AG09319 (cell line): ENCODE results near the gene ATAD3B.
A peak's percentile ranks its signal among the peaks of the same experiment; 100 is the strongest.

Experiments used
- DNase-seq: peaks from one replicate; pipeline ENCODE4 v3.0.0-alpha.2; 2010; ENCODE audit warnings: low read depth; ENCODE audit errors: extremely low read depth
- CTCF ChIP-seq: IDR thresholded peaks from 2 replicates; pipeline ENCODE4 v1.5.1; 2011; ENCODE audit warnings: low read depth, mild to moderate bottlenecking, inconsistent platforms, low read length, moderate library complexity

ATAD3B gene

GRCh38 chr1:1434131-1434823, 37.3 kb upstream of the ATAD3B start:
- no peak for TF ChIP-seq CTCF
- no peak for DNase-seq

DNA sequence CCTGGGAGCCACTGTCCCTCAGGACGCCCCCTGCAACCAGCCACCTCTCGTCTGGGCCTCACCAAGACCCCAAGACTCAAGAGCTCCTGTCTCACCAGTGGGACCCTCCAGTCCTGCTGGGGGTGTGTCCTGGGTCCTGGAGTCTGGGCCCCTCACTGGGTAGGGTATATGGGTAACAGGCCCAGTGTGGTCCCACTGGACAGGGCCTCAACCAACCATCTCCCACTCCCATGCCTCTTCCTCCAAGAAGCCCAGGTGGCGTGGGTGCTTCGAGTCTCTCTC, 36.8 kb upstream of the ATAD3B start:
- DNase-seq, result no peak

GRCh38 chr1:1435106-1435903, 36.3 kb upstream of the ATAD3B start, which contains the start of gene VWA1:
Gene VWA1 (plus strand): TSS chr1:1435690. CDS start chr1:1435749, 59 bp downstream.
- DNase-seq, result peak; percentile 15
- no peak for TF ChIP-seq CTCF

More for the DNA sequence above, 36.8 kb upstream of the ATAD3B start:
- no peak for TF ChIP-seq CTCF

- no peak for TF ChIP-seq CTCF
- DNase-seq, result no peak
These were observed 35.5 kb upstream of the ATAD3B start for GRCh38 chr1:1435911-1436629.

DNA sequence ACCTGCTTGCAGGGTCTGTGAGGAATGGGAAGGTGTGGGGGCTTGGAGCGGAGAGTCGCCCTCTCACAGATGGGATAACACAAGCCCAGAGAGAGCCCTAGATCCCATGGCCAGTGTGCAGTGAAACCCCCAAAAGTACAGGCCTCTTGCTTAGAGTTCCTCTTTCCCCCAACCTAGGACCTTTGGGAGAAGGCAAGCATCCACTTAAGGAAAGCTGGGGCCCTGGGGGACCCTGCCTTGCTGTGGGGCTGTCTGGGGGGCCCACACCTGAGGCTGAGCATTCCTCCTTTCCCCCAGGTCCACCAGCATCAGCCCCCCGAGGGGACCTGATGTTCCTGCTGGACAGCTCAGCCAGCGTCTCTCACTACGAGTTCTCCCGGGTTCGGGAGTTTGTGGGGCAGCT, 34.9 kb upstream of the ATAD3B start:
- no peak for DNase-seq
- TF ChIP-seq CTCF, result no peak

DNA sequence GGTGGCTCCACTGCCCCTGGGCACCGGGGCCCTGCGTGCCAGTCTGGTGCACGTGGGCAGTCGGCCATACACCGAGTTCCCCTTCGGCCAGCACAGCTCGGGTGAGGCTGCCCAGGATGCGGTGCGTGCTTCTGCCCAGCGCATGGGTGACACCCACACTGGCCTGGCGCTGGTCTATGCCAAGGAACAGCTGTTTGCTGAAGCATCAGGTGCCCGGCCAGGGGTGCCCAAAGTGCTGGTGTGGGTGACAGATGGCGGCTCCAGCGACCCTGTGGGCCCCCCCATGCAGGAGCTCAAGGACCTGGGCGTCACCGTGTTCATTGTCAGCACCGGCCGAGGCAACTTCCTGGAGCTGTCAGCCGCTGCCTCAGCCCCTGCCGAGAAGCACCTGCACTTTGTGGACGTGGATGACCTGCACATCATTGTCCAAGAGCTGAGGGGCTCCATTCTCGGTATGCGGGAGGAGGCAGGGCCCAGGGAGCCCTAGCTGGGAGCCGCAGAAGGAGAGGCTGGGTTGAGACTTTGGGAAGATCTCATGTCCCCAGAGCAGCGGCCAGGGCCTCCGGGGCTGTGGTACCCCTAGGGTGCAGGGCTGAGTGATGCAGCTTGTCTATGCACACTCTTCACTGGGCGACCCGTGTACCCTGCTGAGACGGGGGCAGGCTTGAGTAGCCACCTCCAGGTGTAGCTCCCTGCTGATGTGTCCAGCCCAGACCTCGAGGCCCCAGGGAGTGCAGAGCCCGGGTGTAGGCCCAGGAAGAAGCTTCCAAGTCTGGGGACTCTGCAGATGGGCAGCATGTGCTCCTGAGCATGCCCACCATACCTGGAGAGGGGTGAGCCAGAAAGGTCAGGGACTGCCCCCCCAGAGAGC, 34.3 kb upstream of the ATAD3B start:
- TF ChIP-seq CTCF, result no peak
- no peak for DNase-seq
